GM12891 (cell line): ENCODE results near the gene S100A16.

ENCODE experiments used
- DNase-seq: peaks from one replicate; pipeline ENCODE4 v3.0.0; 2011; ENCODE audit warnings: low spot score; ENCODE audit not compliant: insufficient read length
- FAIRE-seq: peaks from 2 replicates; lab custom pipeline; 2011; peaks lifted over from hg19 to GRCh38; lab: Jason Lieb, UNC
- PAX5 ChIP-seq: IDR thresholded peaks from 2 replicates; pipeline ENCODE4 v1.6.1; 2011; ENCODE audit warnings: low read length, moderate library complexity, mild to moderate bottlenecking; ENCODE audit not compliant: insufficient read depth, severe bottlenecking
- POLR2A ChIP-seq: IDR thresholded peaks from 2 replicates; pipeline ENCODE4 v1.6.1; 2011; ENCODE audit warnings: low read depth, low read length, control low read depth
- POLR2AphosphoS5 ChIP-seq: IDR thresholded peaks from 2 replicates; pipeline ENCODE4 v1.6.1; 2011; ENCODE audit warnings: low read depth, low read length, control low read depth
- POU2F2 ChIP-seq: IDR thresholded peaks from 2 replicates; pipeline ENCODE4 v1.6.1; 2011; ENCODE audit warnings: low read depth, mild to moderate bottlenecking, control low read depth, low read length, moderate library complexity
- SPI1 ChIP-seq: IDR thresholded peaks from 2 replicates; pipeline ENCODE4 v1.6.1; 2011; ENCODE audit warnings: low read depth, low read length, control low read depth
- TAF1 ChIP-seq: IDR thresholded peaks from 2 replicates; pipeline ENCODE4 v1.6.1; 2011; ENCODE audit warnings: low read depth, low read length, control low read depth

Gene S100A16

GRCh38 chr1:153639280-153639679 lies 26.3 kb upstream of the S100A16 start:
- FAIRE-seq (no peak), DNase-seq (no peak)
- TF ChIP-seq POLR2A (no peak), PAX5 (no peak), POU2F2 (no peak), TAF1 (no peak), POLR2AphosphoS5 (no peak), SPI1 (no peak)

GRCh38 chr1:153638261-153638660 lies 25.3 kb upstream of the S100A16 start:
- DNase-seq = no peak
- TF ChIP-seq TAF1 = no peak
- no peak for TF ChIP-seq POLR2A
- no peak for TF ChIP-seq PAX5
- no peak for TF ChIP-seq POU2F2
- TF ChIP-seq POLR2AphosphoS5 = no peak
- TF ChIP-seq SPI1 = no peak
- no peak for FAIRE-seq

- no peak for TF ChIP-seq POLR2AphosphoS5
- no peak for TF ChIP-seq POU2F2
- no peak for TF ChIP-seq PAX5
- TF ChIP-seq POLR2A = no peak
- no peak for TF ChIP-seq TAF1
- DNase-seq = no peak
- FAIRE-seq = no peak
Observed at GRCh38 chr1:153636312-153636711, 23.4 kb upstream of the S100A16 start.

GRCh38 chr1:153635872-153636271 lies 22.9 kb upstream of the S100A16 start:
- FAIRE-seq (no peak), DNase-seq (no peak)

GRCh38 chr1:153633754-153634665 lies 21.1 kb upstream of the S100A16 start, which contains the start of gene CHTOP:
Gene CHTOP, plus strand, starts transcription at chr1:153634066. Its CDS starts 2,523 bp downstream, at chr1:153636589.
- DNase-seq (peak; percentile 94), FAIRE-seq (peak; percentile 98)
- TF ChIP-seq SPI1 (no peak), PAX5 (no peak), POLR2A (peak; percentile 97), POLR2AphosphoS5 (peak; percentile 97), POU2F2 (peak; percentile 87; the same call in 1 of the 2 replicates), TAF1 (peak; percentile 76)

More at GRCh38 chr1:153635872-153636271, 22.9 kb upstream of the S100A16 start:
- TF ChIP-seq SPI1 = no peak

GRCh38 chr1:153633161-153633753 lies 20.3 kb upstream of the S100A16 start:
- no peak for TF ChIP-seq POLR2A
- TF ChIP-seq PAX5 = no peak
- no peak for TF ChIP-seq TAF1
- no peak for TF ChIP-seq POU2F2
- no peak; the same call in 1 of the 2 replicates for TF ChIP-seq SPI1
- TF ChIP-seq POLR2AphosphoS5 = no peak
- DNase-seq (no peak), FAIRE-seq (no peak)

GRCh38 chr1:153631047-153632022 lies 18.4 kb upstream of the S100A16 start:
- TF ChIP-seq PAX5 = no peak
- no peak for TF ChIP-seq POLR2AphosphoS5
- no peak for TF ChIP-seq POLR2A
- no peak for TF ChIP-seq POU2F2
- TF ChIP-seq SPI1 = no peak
- FAIRE-seq (no peak), DNase-seq (no peak)

- TF ChIP-seq PAX5 (no peak), POU2F2 (no peak), TAF1 (no peak), POLR2AphosphoS5 (no peak), POLR2A (no peak), SPI1 (no peak)
- FAIRE-seq (no peak), DNase-seq (no peak)
Observed at GRCh38 chr1:153630384-153630783, 17.4 kb upstream of the S100A16 start.

- TF ChIP-seq TAF1 = no peak
- TF ChIP-seq POLR2AphosphoS5 = no peak
- TF ChIP-seq PAX5 = no peak
- no peak for TF ChIP-seq SPI1
- no peak for TF ChIP-seq POLR2A
- no peak for TF ChIP-seq POU2F2
- DNase-seq = no peak
- no peak for FAIRE-seq
Observed at GRCh38 chr1:153629971-153630370, 17.0 kb upstream of the S100A16 start.
